ENCODE data around the gene EFCAB6. TPM values are rescaled to one million over a fixed set of nuclear protein-coding genes. Genes with fewer than 3 reads are reported as not detected.

The EFCAB6 gene
- total RNA-seq, 6 experiments from 2014 or later: 0.29 to 1.5 (median 0.93) TPM

GRCh38 chr22:43792905-43793304 lies 19.2 kb downstream of the EFCAB6 start:
- TF ChIP-seq POLR2A (IDR thresholded peaks at IDR 0.05): no peak
- TF ChIP-seq, protein P1, sequence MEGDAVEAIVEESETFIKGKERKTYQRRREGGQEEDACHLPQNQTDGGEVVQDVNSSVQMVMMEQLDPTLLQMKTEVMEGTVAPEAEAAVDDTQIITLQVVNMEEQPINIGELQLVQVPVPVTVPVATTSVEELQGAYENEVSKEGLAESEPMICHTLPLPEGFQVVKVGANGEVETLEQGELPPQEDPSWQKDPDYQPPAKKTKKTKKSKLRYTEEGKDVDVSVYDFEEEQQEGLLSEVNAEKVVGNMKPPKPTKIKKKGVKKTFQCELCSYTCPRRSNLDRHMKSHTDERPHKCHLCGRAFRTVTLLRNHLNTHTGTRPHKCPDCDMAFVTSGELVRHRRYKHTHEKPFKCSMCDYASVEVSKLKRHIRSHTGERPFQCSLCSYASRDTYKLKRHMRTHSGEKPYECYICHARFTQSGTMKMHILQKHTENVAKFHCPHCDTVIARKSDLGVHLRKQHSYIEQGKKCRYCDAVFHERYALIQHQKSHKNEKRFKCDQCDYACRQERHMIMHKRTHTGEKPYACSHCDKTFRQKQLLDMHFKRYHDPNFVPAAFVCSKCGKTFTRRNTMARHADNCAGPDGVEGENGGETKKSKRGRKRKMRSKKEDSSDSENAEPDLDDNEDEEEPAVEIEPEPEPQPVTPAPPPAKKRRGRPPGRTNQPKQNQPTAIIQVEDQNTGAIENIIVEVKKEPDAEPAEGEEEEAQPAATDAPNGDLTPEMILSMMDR (IDR thresholded peaks at IDR 0.05): no peak
- no peak overlapping the region for H3K4me3 ChIP-seq
- intact Hi-C loops (cut with DNase I): no loop called here
- no peak for ATAC-seq
- no peak overlapping the region for H3K27ac ChIP-seq
- WGBS (ENCODE audit: insufficient coverage, low coverage, low lambda C conversion rate, missing lambda C conversion rate): 78% methylated on average over 5 of the region's 5 CpGs
- no peaks in the 10 kb centered on the region for H3K9me3 ChIP-seq
- no peaks in the 10 kb centered on the region for H3K4me1 ChIP-seq
- no peak for DNase-seq
- H3K27me3 ChIP-seq: no peaks in the 10 kb centered on the region
- no peaks in the 10 kb centered on the region for H3K36me3 ChIP-seq

DNA sequence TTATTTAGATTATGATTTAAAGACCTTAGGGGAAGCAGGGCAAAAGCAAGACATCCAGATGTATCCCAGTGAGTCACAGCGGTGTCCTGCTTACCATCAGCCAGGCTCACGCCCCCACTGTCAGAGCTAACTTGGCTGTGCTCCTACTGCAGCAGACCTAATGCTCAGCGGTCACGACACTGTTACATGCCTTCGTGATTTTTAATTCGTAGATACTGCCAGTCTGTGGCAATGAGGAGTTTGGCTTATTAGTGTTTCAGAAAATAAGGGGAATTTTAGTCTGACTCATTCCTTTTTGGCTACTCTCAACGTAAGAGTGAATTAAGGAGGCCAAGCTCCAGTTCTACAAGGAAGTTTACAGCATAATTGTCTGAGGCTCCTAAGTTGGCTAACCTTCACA lies 22.7 kb downstream of the EFCAB6 start:
- no peak for DNase-seq
- Histone ChIP-seq H3K27me3 (no peaks in the 10 kb centered on the region), H3K36me3 (no peaks in the 10 kb centered on the region), H3K9me3 (no peaks in the 10 kb centered on the region), H3K4me3 (no peak overlapping the region), H3K4me1 (no peaks in the 10 kb centered on the region), H3K27ac (no peak overlapping the region)
- intact Hi-C loops (cut with DNase I): no loop called here
- 65% methylated on average over 7 of the region's 7 CpGs for WGBS (ENCODE audit: insufficient coverage, low coverage, low lambda C conversion rate, missing lambda C conversion rate)
- no peak for TF ChIP-seq POLR2A (IDR thresholded peaks at IDR 0.05)
- TF ChIP-seq, protein P1 (IDR thresholded peaks at IDR 0.05): no peak
- peak in 2 of 4 donors; percentile 31 to 33 for ATAC-seq

DNA sequence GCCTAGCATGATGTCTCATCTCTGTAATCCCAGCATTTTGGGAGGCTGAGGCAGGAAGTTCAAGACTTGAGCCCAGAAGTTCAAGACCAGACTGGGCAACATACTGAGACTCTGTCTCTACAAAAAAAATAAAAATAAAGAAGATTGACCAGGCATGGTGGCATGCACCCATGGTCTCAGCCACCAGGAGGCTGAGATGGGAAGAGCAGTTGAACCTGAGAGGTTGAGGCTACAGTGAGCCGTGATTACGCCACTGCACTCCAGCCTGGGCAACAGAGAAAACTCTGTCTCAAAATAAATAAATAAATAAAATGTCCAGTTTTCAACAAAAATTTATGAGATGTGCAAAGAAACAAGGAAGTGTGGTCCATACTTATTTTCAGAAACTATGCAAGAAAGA lies 28.3 kb downstream of the EFCAB6 start:
- TF ChIP-seq, protein P1 (IDR thresholded peaks at IDR 0.05): no peak
- no peak for TF ChIP-seq POLR2A (IDR thresholded peaks at IDR 0.05)
- no peaks in the 10 kb centered on the region for H3K9me3 ChIP-seq
- ATAC-seq (no peak), DNase-seq (no peak)
- 86% methylated on average over 2 of the region's 2 CpGs for WGBS (ENCODE audit: insufficient coverage, low coverage, low lambda C conversion rate, missing lambda C conversion rate)
- no peak overlapping the region for H3K4me3 ChIP-seq
- no peak overlapping the region for H3K27ac ChIP-seq
- no peaks in the 10 kb centered on the region for H3K27me3 ChIP-seq
- H3K36me3 ChIP-seq: no peaks in the 10 kb centered on the region
- intact Hi-C loops (cut with DNase I): no loop called here
- no peaks in the 10 kb centered on the region for H3K4me1 ChIP-seq

- DNase-seq (no peak), ATAC-seq (no peak)
- Histone ChIP-seq H3K4me3 (no peak overlapping the region), H3K27me3 (no peaks in the 10 kb centered on the region), H3K36me3 (no peaks in the 10 kb centered on the region), H3K9me3 (no peaks in the 10 kb centered on the region), H3K4me1 (no peaks in the 10 kb centered on the region), H3K27ac (no peak overlapping the region)
- intact Hi-C loops (cut with DNase I): no loop called here
- WGBS (ENCODE audit: insufficient coverage, low coverage, low lambda C conversion rate, missing lambda C conversion rate): 84% methylated on average over 3 of the region's 3 CpGs
- TF ChIP-seq, protein P1 (IDR thresholded peaks at IDR 0.05): no peak
- no peak for TF ChIP-seq POLR2A (IDR thresholded peaks at IDR 0.05)
Measured at GRCh38 chr22:43782448-43782847, 29.7 kb downstream of the EFCAB6 start.

DNA sequence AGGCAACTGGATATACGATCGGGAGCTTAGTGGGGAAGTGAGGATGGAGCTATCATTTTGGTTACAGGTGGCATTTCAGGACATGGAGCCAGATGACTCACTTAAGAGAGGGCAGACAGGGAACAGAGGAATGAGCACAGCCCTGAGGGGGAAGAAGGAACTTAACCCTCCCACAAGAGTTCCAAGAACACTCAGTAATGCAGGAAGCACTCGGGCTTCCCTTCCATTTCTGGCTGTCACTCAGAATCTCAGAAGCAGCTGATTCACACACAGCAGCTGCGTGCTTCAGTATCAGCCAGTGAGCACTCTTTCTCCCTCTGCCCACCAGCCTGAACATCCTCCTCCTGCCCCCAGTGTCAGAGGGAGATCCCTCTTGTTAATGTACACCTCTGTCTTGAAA lies 34.8 kb downstream of the EFCAB6 start:
- no peaks in the 10 kb centered on the region for H3K4me1 ChIP-seq
- no peak overlapping the region for H3K27ac ChIP-seq
- H3K9me3 ChIP-seq: no peaks in the 10 kb centered on the region
- no peak for TF ChIP-seq POLR2A (IDR thresholded peaks at IDR 0.05)
- TF ChIP-seq, protein P1 (IDR thresholded peaks at IDR 0.05): no peak
- no peak for ATAC-seq
- DNase-seq: no peak
- 56% methylated on average over 4 of the region's 4 CpGs for WGBS (ENCODE audit: insufficient coverage, low coverage, low lambda C conversion rate, missing lambda C conversion rate)
- intact Hi-C loops (cut with DNase I): no loop called here
- no peaks in the 10 kb centered on the region for H3K36me3 ChIP-seq
- H3K27me3 ChIP-seq: no peaks in the 10 kb centered on the region
- H3K4me3 ChIP-seq: no peak overlapping the region

Measured in right lobe of liver (tissue), 6 donors.